Measurements from ENCODE around the gene CDS2.

DNA sequence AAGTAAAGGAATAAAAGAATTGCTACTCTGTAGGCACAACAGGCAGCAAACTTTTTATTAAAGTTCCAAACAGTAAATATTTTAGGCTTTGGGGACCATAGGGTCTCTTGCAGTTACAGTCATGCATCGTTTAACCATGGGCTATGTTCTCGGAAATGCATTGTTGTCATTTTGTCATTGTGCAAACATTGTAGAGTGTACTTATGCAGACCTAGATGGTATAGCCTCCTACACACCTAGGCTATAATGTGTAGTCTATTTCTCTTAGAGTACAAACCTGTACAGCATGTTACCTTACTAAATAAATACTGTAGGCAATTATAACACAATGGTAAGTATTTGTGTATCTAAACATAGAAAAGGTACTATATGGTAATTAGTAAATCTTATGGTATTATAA lies 54.7 kb downstream of the CDS2 start:
- TF ChIP-seq, protein P1, sequence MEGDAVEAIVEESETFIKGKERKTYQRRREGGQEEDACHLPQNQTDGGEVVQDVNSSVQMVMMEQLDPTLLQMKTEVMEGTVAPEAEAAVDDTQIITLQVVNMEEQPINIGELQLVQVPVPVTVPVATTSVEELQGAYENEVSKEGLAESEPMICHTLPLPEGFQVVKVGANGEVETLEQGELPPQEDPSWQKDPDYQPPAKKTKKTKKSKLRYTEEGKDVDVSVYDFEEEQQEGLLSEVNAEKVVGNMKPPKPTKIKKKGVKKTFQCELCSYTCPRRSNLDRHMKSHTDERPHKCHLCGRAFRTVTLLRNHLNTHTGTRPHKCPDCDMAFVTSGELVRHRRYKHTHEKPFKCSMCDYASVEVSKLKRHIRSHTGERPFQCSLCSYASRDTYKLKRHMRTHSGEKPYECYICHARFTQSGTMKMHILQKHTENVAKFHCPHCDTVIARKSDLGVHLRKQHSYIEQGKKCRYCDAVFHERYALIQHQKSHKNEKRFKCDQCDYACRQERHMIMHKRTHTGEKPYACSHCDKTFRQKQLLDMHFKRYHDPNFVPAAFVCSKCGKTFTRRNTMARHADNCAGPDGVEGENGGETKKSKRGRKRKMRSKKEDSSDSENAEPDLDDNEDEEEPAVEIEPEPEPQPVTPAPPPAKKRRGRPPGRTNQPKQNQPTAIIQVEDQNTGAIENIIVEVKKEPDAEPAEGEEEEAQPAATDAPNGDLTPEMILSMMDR (IDR thresholded peaks at IDR 0.05): no peak
- no peak for TF ChIP-seq EP300 (IDR thresholded peaks at IDR 0.05)
- TF ChIP-seq POLR2A (IDR thresholded peaks at IDR 0.05): no peak

All from ovary (tissue), 3 donors.